Activated CD8-positive, alpha-beta T cell treated with anti-CD3 and anti-CD28 coated beads for 36 hours (primary cell): ENCODE data around the gene TOP2A. TPM values are rescaled to one million over a fixed set of nuclear protein-coding genes. Genes with fewer than 3 reads are reported as not detected.
"Not testable (repeated sequence)": the region's sequence is repeated elsewhere in the genome, so short reads cannot be mapped to it uniquely, and the experiment has no call there.

ENCODE experiments used
- ATAC-seq: fragments of 200-7000 bp; cut with Tn5 transposase; one replicate; pipeline ENCODE4 v1.10.0; 2021; ENCODE audit warnings: mild to moderate bottlenecking, moderate library complexity
- CTCF ChIA-PET: fragments of 350-600 bp; sonication (Branson Sonifier 250); formaldehyde crosslinking; loops from one replicate; lab custom pipeline; 2021; ENCODE audit warnings: antibody characterized with exemption; lab: Charles Lee
- POLR2A ChIA-PET: fragments of 350-600 bp; sonication (Branson Sonifier 250); formaldehyde crosslinking; loops from one replicate; lab custom pipeline; 2021; ENCODE audit warnings: antibody characterized with exemption; lab: Charles Lee
- DNase-seq: peaks from one replicate; pipeline ENCODE4 v3.0.0-alpha.2; 2020
- H3K27ac Mint-ChIP-seq: one replicate; pipeline ENCODE4 v1.8.0; 2021; ENCODE audit warnings: mild to moderate bottlenecking, mixed read lengths
- H3K27me3 Mint-ChIP-seq: one replicate; pipeline ENCODE4 v1.8.0; 2021; ENCODE audit warnings: mixed read lengths
- H3K36me3 Mint-ChIP-seq: one replicate; pipeline ENCODE4 v1.8.0; 2021; ENCODE audit warnings: low read depth, mixed read lengths
- H3K4me1 Mint-ChIP-seq: one replicate; pipeline ENCODE4 v1.8.0; 2021; ENCODE audit warnings: low read depth, mixed read lengths
- H3K4me3 Mint-ChIP-seq: one replicate; pipeline ENCODE4 v1.8.0; 2021; ENCODE audit warnings: mild to moderate bottlenecking, moderate library complexity, mixed read lengths
- H3K9me3 Mint-ChIP-seq: one replicate; pipeline ENCODE4 v1.8.0; 2021; ENCODE audit warnings: mixed read lengths
- CTCF ChIP-seq: fragments of 200-600 bp; IDR thresholded peaks from one replicate; pipeline ENCODE4 v1.8.0; 2022; ENCODE audit warnings: antibody characterized with exemption, mild to moderate bottlenecking
- intact Hi-C: fragments of 100-400 bp; cut with micrococcal nuclease; formaldehyde crosslinking; loops from one replicate; pipeline ENCODE4 v1.10.0; 2022
- total RNA-seq, 2 experiments: library from RNA; stranded (reverse); gene quantifications; one replicate each; pipeline ENCODE4 v1.2.3, GENCODE V29; 2021

The TOP2A gene
- total RNA-seq, 2 experiments from 2014 or later: 273 to 280 TPM

GRCh38 chr17:40412880-40413279, 4.8 kb downstream of the TOP2A start:
- Mint-ChIP-seq H3K36me3 (peaks cover 68% of the 10 kb centered on the region), H3K27me3 (no peaks in the 10 kb centered on the region), H3K4me1 (peaks cover 9% of the 10 kb centered on the region), H3K9me3 (no peaks in the 10 kb centered on the region), H3K27ac (no peak overlapping the region), H3K4me3 (no peak overlapping the region)
- no peak for DNase-seq
- ChIA-PET CTCF (interaction anchor here (1.0 to 8.3 kb wide), 7 partner anchors 13 to 147 kb away, joined by 3 to 114 read pairs (median 5); no protein-coding TSS in a partner anchor), POLR2A (interaction anchor here (2.4 kb wide), 1 partner anchor 121 kb away, joined by 7 read pairs; no protein-coding TSS in a partner anchor)
- intact Hi-C loops: no loop called here
- no peak for ATAC-seq
- TF ChIP-seq CTCF: no peak

GRCh38 chr17:40411821-40412220, 5.9 kb downstream of the TOP2A start:
- Mint-ChIP-seq H3K4me1 (peaks cover 9% of the 10 kb centered on the region), H3K27me3 (no peaks in the 10 kb centered on the region), H3K4me3 (no peak overlapping the region), H3K36me3 (peaks cover 69% of the 10 kb centered on the region), H3K27ac (no peak overlapping the region), H3K9me3 (no peaks in the 10 kb centered on the region)
- ATAC-seq (no peak), DNase-seq (no peak)
- ChIA-PET POLR2A (no interaction called here), CTCF (interaction anchor here (1.3 to 8.3 kb wide), 5 partner anchors 12 to 122 kb away, joined by 3 to 114 read pairs (median 10); no protein-coding TSS in a partner anchor)
- intact Hi-C loops: no loop called here
- TF ChIP-seq CTCF: no peak

- H3K27me3 Mint-ChIP-seq: no peaks in the 10 kb centered on the region
- ATAC-seq (no peak), DNase-seq (no peak)
- POLR2A ChIA-PET: interaction anchor here (1.0 to 1.1 kb wide), 3 partner anchors 12 to 65 kb away, joined by 3 to 4 read pairs (median 4); no protein-coding TSS in a partner anchor
- intact Hi-C loops: no loop called here
- no peaks in the 10 kb centered on the region for H3K9me3 Mint-ChIP-seq
- no peaks in the 10 kb centered on the region for H3K4me1 Mint-ChIP-seq
- CTCF ChIA-PET: interaction anchor here (0.7 to 8.3 kb wide), 7 partner anchors 10 to 127 kb away, joined by 3 to 72 read pairs (median 4); no protein-coding TSS in a partner anchor
- H3K4me3 Mint-ChIP-seq: no peak overlapping the region
- no peak for TF ChIP-seq CTCF
- no peak overlapping the region for H3K27ac Mint-ChIP-seq
- H3K36me3 Mint-ChIP-seq: peaks cover 65% of the 10 kb centered on the region
These were observed 7.6 kb downstream of the TOP2A start for GRCh38 chr17:40410082-40410481.

- ATAC-seq, H3K27ac Mint-ChIP-seq, H3K27me3 Mint-ChIP-seq, intact Hi-C loops, H3K4me3 Mint-ChIP-seq, DNase-seq, H3K4me1 Mint-ChIP-seq, H3K9me3 Mint-ChIP-seq: not testable (repeated sequence)
- POLR2A ChIA-PET: interaction anchor here (0.9 to 1.0 kb wide), 2 partner anchors 21 to 140 kb away, joined by 3 to 4 read pairs; no protein-coding TSS in a partner anchor
- H3K36me3 Mint-ChIP-seq: peaks cover 64% of the 10 kb centered on the region
- CTCF ChIA-PET: interaction anchor here (0.8 to 1.7 kb wide), 3 partner anchors 17 to 124 kb away, joined by 3 to 5 read pairs (median 4); no protein-coding TSS in a partner anchor
These were observed 8.2 kb downstream of the TOP2A start for GRCh38 chr17:40409540-40409939.

- Mint-ChIP-seq H3K27ac (no peak overlapping the region), H3K4me1 (peaks cover 8% of the 10 kb centered on the region), H3K9me3 (no peaks in the 10 kb centered on the region), H3K27me3 (no peaks in the 10 kb centered on the region), H3K4me3 (no peak overlapping the region), H3K36me3 (peaks cover 66% of the 10 kb centered on the region)
- no peak for ATAC-seq
- ChIA-PET CTCF (interaction anchor here (0.9 to 2.1 kb wide), 7 partner anchors 9 to 105 kb away, joined by 3 to 8 read pairs (median 3); partner anchors contain the start of gene TOP2A), POLR2A (interaction anchor here (0.7 to 1.9 kb wide), 5 partner anchors 10 to 126 kb away, joined by 3 to 5 read pairs (median 3); no protein-coding TSS in a partner anchor)
- no peak for DNase-seq
- intact Hi-C loops: no loop called here
- TF ChIP-seq CTCF: no peak
These were observed 10.2 kb downstream of the TOP2A start for GRCh38 chr17:40407460-40407859.
